Activated T-cell treated with anti-CD3 and anti-CD28 coated beads for 1 hour (primary cell): ENCODE measurements around the gene WNT2B.

Experiments used
- DNase-seq: peaks from one replicate; pipeline ENCODE4 v3.0.0-alpha.2; 2020; ENCODE audit warnings: low read depth

WNT2B gene

GRCh38 chr1:112505400-112505785 is 3.4 kb upstream of the WNT2B start:
- DNase-seq: no peak

GRCh38 chr1:112505878-112506277 is 2.9 kb upstream of the WNT2B start:
- DNase-seq: no peak

- DNase-seq: no peak
Measured at GRCh38 chr1:112506306-112506705, 2.5 kb upstream of the WNT2B start.

GRCh38 chr1:112506731-112507130 is 2.0 kb upstream of the WNT2B start:
- no peak for DNase-seq

- no peak for DNase-seq
Measured at GRCh38 chr1:112507336-112507735, 1.4 kb upstream of the WNT2B start.

GRCh38 chr1:112507921-112508277 is 866 bp upstream of the WNT2B start:
- no peak for DNase-seq

- DNase-seq: no peak
Measured at GRCh38 chr1:112509005-112509659, 367 bp downstream of the WNT2B start.

- DNase-seq: no peak
Measured at GRCh38 chr1:112509660-112510178, 954 bp downstream of the WNT2B start.

- no peak for DNase-seq
Measured at GRCh38 chr1:112510340-112510739, 1.6 kb downstream of the WNT2B start.

- no peak for DNase-seq
Measured at GRCh38 chr1:112511897-112512296, 3.1 kb downstream of the WNT2B start.

GRCh38 chr1:112513112-112513870 is 4.5 kb downstream of the WNT2B start:
- no peak for DNase-seq

GRCh38 chr1:112514901-112515300 is 6.1 kb downstream of the WNT2B start:
- DNase-seq: no peak

- no peak for DNase-seq
Measured at GRCh38 chr1:112515311-112516009, 6.7 kb downstream of the WNT2B start.

- DNase-seq: no peak
Measured at GRCh38 chr1:112516141-112516540, 7.4 kb downstream of the WNT2B start.

GRCh38 chr1:112517231-112517630 is 8.5 kb downstream of the WNT2B start:
- DNase-seq: no peak

GRCh38 chr1:112517646-112518045 is 8.9 kb downstream of the WNT2B start:
- no peak for DNase-seq

- DNase-seq: no peak
Measured at GRCh38 chr1:112518186-112518585, 9.4 kb downstream of the WNT2B start.

- no peak for DNase-seq
Measured at GRCh38 chr1:112520166-112520565, 11.4 kb downstream of the WNT2B start.

- DNase-seq: no peak
Measured at GRCh38 chr1:112522621-112523020, 13.9 kb downstream of the WNT2B start.

GRCh38 chr1:112524251-112524650 is 15.5 kb downstream of the WNT2B start:
- DNase-seq: no peak

GRCh38 chr1:112524986-112525385 is 16.2 kb downstream of the WNT2B start:
- DNase-seq: no peak

GRCh38 chr1:112527266-112528010 is 18.7 kb downstream of the WNT2B start:
- no peak for DNase-seq
